ENCODE data around the gene SSRP1. TPM values are rescaled to one million over a fixed set of nuclear protein-coding genes. Genes with fewer than 3 reads are reported as not detected.

Gene SSRP1
- total RNA-seq, 1 donor from 2014 or later: 96.6 TPM

DNA sequence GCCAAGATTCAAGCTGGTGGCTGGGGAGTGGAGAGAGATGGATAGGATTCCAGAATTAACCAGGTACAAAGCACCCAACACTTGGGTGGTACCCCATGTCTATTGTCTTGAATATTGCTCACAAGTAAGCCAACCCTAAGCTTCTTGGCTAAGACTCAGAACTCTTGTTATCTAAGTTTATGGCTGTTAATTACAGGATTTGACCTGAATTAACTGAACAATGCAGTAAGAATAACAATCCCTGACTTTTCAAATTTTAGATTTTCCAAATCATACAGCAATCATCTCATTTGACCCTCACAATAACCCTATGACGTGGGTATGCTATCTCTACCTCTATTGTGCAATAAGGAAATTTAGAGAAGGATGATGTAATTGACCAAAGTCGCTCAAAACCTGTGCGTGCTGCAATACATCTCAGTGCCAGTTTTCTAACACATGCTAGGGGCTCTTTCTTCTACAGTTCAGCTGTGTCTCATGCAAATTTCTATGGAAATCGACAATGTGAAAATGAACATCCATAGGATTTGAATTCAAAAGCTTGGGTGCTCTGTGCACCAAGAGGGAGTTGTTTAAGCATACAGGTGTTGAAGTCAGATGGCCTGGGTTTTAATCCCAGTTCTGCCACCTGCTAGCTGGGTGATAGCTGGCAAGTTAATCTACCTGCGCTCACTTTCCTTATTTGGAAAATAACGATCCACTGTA, 58.6 kb downstream of the SSRP1 start:
- DNase-seq (ENCODE audit: low read depth) (peak; percentile 82), FAIRE-seq (no peak)
- no peak overlapping the region for H3K4me3 ChIP-seq (ENCODE audit: low read depth, low read length)
- H3K36me3 ChIP-seq (ENCODE audit: control insufficient read depth, insufficient read depth, low read length): no peaks in the 10 kb centered on the region
- no peaks in the 10 kb centered on the region for H3K27me3 ChIP-seq (ENCODE audit: control insufficient read depth, insufficient read depth, low read length)
- TF ChIP-seq, protein P1, sequence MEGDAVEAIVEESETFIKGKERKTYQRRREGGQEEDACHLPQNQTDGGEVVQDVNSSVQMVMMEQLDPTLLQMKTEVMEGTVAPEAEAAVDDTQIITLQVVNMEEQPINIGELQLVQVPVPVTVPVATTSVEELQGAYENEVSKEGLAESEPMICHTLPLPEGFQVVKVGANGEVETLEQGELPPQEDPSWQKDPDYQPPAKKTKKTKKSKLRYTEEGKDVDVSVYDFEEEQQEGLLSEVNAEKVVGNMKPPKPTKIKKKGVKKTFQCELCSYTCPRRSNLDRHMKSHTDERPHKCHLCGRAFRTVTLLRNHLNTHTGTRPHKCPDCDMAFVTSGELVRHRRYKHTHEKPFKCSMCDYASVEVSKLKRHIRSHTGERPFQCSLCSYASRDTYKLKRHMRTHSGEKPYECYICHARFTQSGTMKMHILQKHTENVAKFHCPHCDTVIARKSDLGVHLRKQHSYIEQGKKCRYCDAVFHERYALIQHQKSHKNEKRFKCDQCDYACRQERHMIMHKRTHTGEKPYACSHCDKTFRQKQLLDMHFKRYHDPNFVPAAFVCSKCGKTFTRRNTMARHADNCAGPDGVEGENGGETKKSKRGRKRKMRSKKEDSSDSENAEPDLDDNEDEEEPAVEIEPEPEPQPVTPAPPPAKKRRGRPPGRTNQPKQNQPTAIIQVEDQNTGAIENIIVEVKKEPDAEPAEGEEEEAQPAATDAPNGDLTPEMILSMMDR (IDR thresholded peaks at IDR 0.05; ENCODE audit: insufficient read depth, low read length, severe bottlenecking): no peak

DNA sequence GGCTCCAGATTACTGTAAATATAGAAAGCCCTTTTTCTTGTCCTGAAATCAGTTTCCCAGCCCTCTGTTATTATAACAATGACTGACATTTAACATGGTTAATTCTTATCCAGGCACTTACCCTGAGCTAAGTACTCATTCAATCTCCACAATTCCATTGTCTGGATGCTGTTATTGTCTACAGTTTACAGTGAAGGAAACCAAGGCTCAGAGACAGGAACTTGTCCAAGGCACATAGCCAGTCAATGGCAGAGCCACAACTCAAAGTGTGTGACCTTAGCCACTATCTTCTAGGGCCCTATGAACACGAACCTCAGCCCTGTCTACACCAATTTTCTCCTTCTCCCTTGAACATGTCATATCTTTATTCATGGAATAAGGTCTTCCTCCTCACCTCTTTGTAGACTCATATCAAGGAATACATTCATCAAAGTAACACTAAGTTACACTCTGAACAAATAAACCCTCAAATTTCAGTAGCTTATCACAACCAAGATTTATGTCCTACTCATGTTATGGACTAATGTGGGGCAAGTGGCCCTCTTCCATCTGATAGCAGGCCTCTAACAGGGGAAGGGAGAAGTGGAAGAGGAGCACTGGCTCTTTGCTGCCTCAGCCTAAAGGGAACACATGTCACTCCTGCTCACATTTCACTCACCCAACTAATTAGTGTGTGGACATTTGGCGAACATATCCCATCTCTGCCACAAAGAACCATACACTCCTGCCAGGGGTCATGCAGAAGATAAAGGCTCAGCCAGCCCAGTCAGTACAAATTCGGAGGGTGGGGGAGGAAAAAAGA, 59.3 kb downstream of the SSRP1 start:
- no peak for DNase-seq (ENCODE audit: low read depth)
- H3K27me3 ChIP-seq (ENCODE audit: control insufficient read depth, insufficient read depth, low read length): no peaks in the 10 kb centered on the region
- FAIRE-seq: no peak
- no peaks in the 10 kb centered on the region for H3K36me3 ChIP-seq (ENCODE audit: control insufficient read depth, insufficient read depth, low read length)
- TF ChIP-seq, protein P1 (IDR thresholded peaks at IDR 0.05; ENCODE audit: insufficient read depth, low read length, severe bottlenecking): no peak
- no peak overlapping the region for H3K4me3 ChIP-seq (ENCODE audit: low read depth, low read length)

Other genes with a start within 250 kb of the SSRP1 start
- not detected in 2 replicates for gene LRRC55, start 153.9 kb downstream of the SSRP1 start, total RNA-seq
- gene APLNR, start 98.6 kb downstream of the SSRP1 start, total RNA-seq: not detected in 2 replicates
- gene TNKS1BP1, start 10.9 kb downstream of the SSRP1 start, total RNA-seq: 67.9 and 160 TPM in 2 replicates
- not detected in 2 replicates for gene P2RX3, start 2.5 kb upstream of the SSRP1 start, total RNA-seq
- gene PRG3, start 45.3 kb upstream of the SSRP1 start, total RNA-seq: not detected in 2 replicates
- under 0.01 TPM in 1 of 2 replicates, not detected in the other for gene PRG2, start 54.8 kb upstream of the SSRP1 start, total RNA-seq
- 1.8 and 3.2 TPM in 2 replicates for gene SLC43A3, start 91.2 kb upstream of the SSRP1 start, total RNA-seq
- not detected in 2 replicates for gene RTN4RL2, start 124.6 kb upstream of the SSRP1 start, total RNA-seq
- gene SLC43A1, start 179.8 kb upstream of the SSRP1 start, total RNA-seq: 1.0 and 1.3 TPM in 2 replicates
- gene TIMM10, start 194.9 kb upstream of the SSRP1 start, total RNA-seq: 71.2 and 86.9 TPM in 2 replicates
- not detected in 2 replicates for gene SMTNL1, start 201.7 kb upstream of the SSRP1 start, total RNA-seq
- 7.4 and 13.6 TPM in 2 replicates for gene UBE2L6, start 231.8 kb upstream of the SSRP1 start, total RNA-seq